CD8-positive, alpha-beta memory T cell (primary cell): Measurements from ENCODE around the gene RALBP1. TPM values are rescaled to one million over a fixed set of nuclear protein-coding genes. Genes with fewer than 3 reads are reported as not detected.
A peak's percentile ranks its signal among the peaks of the same experiment; 100 is the strongest.
"Not testable (repeated sequence)": the region's sequence is repeated elsewhere in the genome, so short reads cannot be mapped to it uniquely, and the experiment has no call there.

ENCODE experiments used
- CTCF ChIA-PET: fragments of 350-600 bp; sonication (Branson Sonifier 250); formaldehyde crosslinking; loops from one replicate; lab custom pipeline; 2021; ENCODE audit warnings: antibody characterized with exemption; lab: Charles Lee
- POLR2A ChIA-PET: fragments of 350-600 bp; sonication (Branson Sonifier 250); formaldehyde crosslinking; loops from one replicate; lab custom pipeline; 2021; ENCODE audit warnings: antibody characterized with exemption; lab: Charles Lee
- DNase-seq, 5 donors: peaks; one replicate each; pipeline versions ENCODE4 v3.0.0 to v3.0.0-alpha.2; 2020 to 2022; ENCODE audit warnings: mixed read lengths in 1 of 5
- H3K27ac ChIP-seq: one replicate; pipeline ENCODE4 v1.7.0; 2013; ENCODE audit warnings: low read depth, mild to moderate bottlenecking, low read length, moderate library complexity
- H3K27me3 ChIP-seq: 2 replicates; pipeline ENCODE4 v1.7.0; 2013; ENCODE audit warnings: low read length, mild to moderate bottlenecking; ENCODE audit not compliant: insufficient read depth, poor library complexity, severe bottlenecking
- H3K36me3 ChIP-seq: 2 replicates; pipeline ENCODE4 v1.7.0; 2013; ENCODE audit warnings: mild to moderate bottlenecking, low read length, moderate library complexity; ENCODE audit not compliant: insufficient read depth
- H3K4me1 ChIP-seq: 2 replicates; pipeline ENCODE4 v1.7.0; 2013; ENCODE audit warnings: mild to moderate bottlenecking, low read length, moderate library complexity; ENCODE audit not compliant: insufficient read depth
- H3K4me3 ChIP-seq: 2 replicates; pipeline ENCODE4 v1.7.0; 2013; ENCODE audit warnings: mild to moderate bottlenecking, low read length
- H3K9me3 ChIP-seq: 2 replicates; pipeline ENCODE4 v1.7.0; 2013; ENCODE audit warnings: mild to moderate bottlenecking, low read length
- H3K27ac Mint-ChIP-seq, 8 donors: one replicate each; pipeline ENCODE4 v1.8.0; 2020 to 2021; ENCODE audit warnings: mixed read lengths in 8 of 8, mild to moderate bottlenecking in 6 of 8, inconsistent platforms in 3 of 8, moderate library complexity in 3 of 8
- H3K27me3 Mint-ChIP-seq, 2 donors: one replicate each; pipeline ENCODE4 v1.8.0; 2020 to 2021; ENCODE audit warnings: mixed read lengths in 2 of 2, mild to moderate bottlenecking in 1 of 2, moderate library complexity in 1 of 2
- H3K36me3 Mint-ChIP-seq, 3 donors: one replicate each; pipeline ENCODE4 v1.8.0; 2020 to 2021; ENCODE audit warnings: mixed read lengths in 3 of 3, inconsistent platforms in 1 of 3, mild to moderate bottlenecking in 1 of 3
- H3K4me1 Mint-ChIP-seq, 3 donors: one replicate each; pipeline ENCODE4 v1.8.0; 2020 to 2021; ENCODE audit warnings: mixed read lengths in 3 of 3, inconsistent platforms in 1 of 3, mild to moderate bottlenecking in 1 of 3
- H3K4me3 Mint-ChIP-seq, 7 donors: one replicate each; pipeline ENCODE4 v1.8.0; 2020 to 2021; ENCODE audit warnings: mixed read lengths in 7 of 7, mild to moderate bottlenecking in 6 of 7, moderate library complexity in 4 of 7, inconsistent platforms in 2 of 7
- H3K9me3 Mint-ChIP-seq, 5 donors: one replicate each; pipeline ENCODE4 v1.8.0; 2020 to 2022; ENCODE audit warnings: mixed read lengths in 5 of 5, mild to moderate bottlenecking in 3 of 5, moderate library complexity in 2 of 5, inconsistent platforms in 1 of 5
- polyA plus RNA-seq: library from polyadenylated mRNA; unstranded; fragments of 300-500 nt; fragmentation: Illumina TruSeq; gene quantifications from one replicate; pipeline ENCODE4 v1.2.3, GENCODE V29; 2021
- total RNA-seq, 2 experiments: library from RNA; stranded (reverse); gene quantifications; one replicate each; pipeline ENCODE4 v1.2.3, GENCODE V29; 2021

RALBP1 gene
- total RNA-seq (10 to 100 TPM; 41.0 to 43.4 TPM), polyA plus RNA-seq (65.4 TPM)

DNA sequence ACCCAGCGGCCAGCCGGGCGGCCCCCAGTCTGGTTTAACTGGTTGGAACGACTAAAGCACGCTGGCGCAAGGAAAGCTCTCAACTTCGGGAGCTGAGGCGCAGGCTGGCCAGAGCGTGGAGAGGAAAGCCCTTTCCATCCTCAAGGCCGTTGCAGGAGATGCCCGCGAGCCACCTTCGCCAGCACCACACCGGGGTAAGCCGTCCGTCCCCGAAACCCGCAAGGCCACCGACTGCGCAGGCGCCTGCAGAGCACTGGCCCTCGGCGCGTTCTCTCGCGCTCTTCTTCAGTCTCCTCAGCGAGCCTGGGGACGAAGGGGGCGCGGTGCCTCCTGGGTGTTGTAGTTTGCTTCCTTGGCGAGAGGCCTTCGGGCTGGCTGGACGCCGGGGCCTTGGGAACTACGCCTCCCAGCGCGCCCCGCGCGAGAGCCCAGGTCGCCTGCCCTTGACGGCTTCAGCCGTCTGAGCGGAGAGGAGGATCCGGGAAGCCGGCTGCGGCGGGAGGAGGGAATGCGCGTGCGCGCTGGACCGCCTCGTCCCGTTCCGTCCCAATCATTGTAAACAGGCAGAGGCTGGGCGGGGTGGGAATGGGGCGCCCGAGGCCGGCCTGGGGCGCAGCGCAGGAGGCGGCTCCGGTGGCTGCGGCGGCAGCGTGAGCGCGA, at the start of gene RALBP1:
TSS of gene RALBP1 (plus strand) at position 531 of the 660 bp plus-strand sequence. CDS start 37,533 bp downstream, outside the sequence.
- Mint-ChIP-seq H3K4me3 (peak within 1 kb of the TSS; percentile 94 to 99 (median 98)), H3K27me3 (peaks cover 0 to 8% of the 10 kb centered on the region in 2 donors), H3K9me3 (peaks cover 0 to under 1% (median 0%) of the 10 kb centered on the region in 5 donors), H3K36me3 (peaks cover 0 to 28% (median 10%) of the 10 kb centered on the region in 3 donors), H3K27ac (peak within 1 kb of the TSS; percentile 87 to 97 (median 96)), H3K4me1 (peaks cover 27 to 42% (median 33%) of the 10 kb centered on the region in 3 donors)
- Histone ChIP-seq H3K36me3 (peaks cover 3% of the 10 kb centered on the region), H3K9me3 (no peaks in the 10 kb centered on the region), H3K27me3 (no peaks in the 10 kb centered on the region), H3K4me1 (peaks cover 19% of the 10 kb centered on the region), H3K4me3 (peak within 1 kb of the TSS; percentile 86), H3K27ac (peak within 1 kb of the TSS; percentile 87)
- POLR2A ChIA-PET: no interaction called here
- CTCF ChIA-PET: interaction anchor here (1.0 kb wide), 1 partner anchor 42 kb away, joined by 4 read pairs; no protein-coding TSS in a partner anchor
- peak; percentile 97 to 98 (median 97) for DNase-seq

- Mint-ChIP-seq H3K4me1 (no peaks in the 10 kb centered on the region), H3K4me3 (no peak overlapping the region), H3K27me3 (peaks cover 0 to 13% of the 10 kb centered on the region in 2 donors), H3K27ac (no peak overlapping the region), H3K36me3 (no peaks in the 10 kb centered on the region), H3K9me3 (no peaks in the 10 kb centered on the region)
- Histone ChIP-seq H3K36me3 (no peaks in the 10 kb centered on the region), H3K27me3 (no peaks in the 10 kb centered on the region), H3K4me3 (no peak overlapping the region), H3K4me1 (no peaks in the 10 kb centered on the region), H3K27ac (no peak overlapping the region), H3K9me3 (no peaks in the 10 kb centered on the region)
- ChIA-PET POLR2A (no interaction called here), CTCF (no interaction called here)
- no peak for DNase-seq
Observed at GRCh38 chr18:9426753-9427152, 48.6 kb upstream of the RALBP1 start.

- H3K4me3 Mint-ChIP-seq: no peak overlapping the region
- no peaks in the 10 kb centered on the region for H3K36me3 Mint-ChIP-seq
- Histone ChIP-seq H3K4me1 (no peaks in the 10 kb centered on the region), H3K36me3 (no peaks in the 10 kb centered on the region), H3K4me3 (no peak overlapping the region), H3K27ac (no peak overlapping the region), H3K27me3 (no peaks in the 10 kb centered on the region), H3K9me3 (no peaks in the 10 kb centered on the region)
- H3K27ac Mint-ChIP-seq: no peak overlapping the region
- H3K4me1 Mint-ChIP-seq: no peaks in the 10 kb centered on the region
- DNase-seq: no peak
- POLR2A ChIA-PET: no interaction called here
- peaks cover 4 to 16% of the 10 kb centered on the region in 2 donors for H3K27me3 Mint-ChIP-seq
- CTCF ChIA-PET: no interaction called here
- no peaks in the 10 kb centered on the region for H3K9me3 Mint-ChIP-seq
Observed at GRCh38 chr18:9428301-9428706, 47.0 kb upstream of the RALBP1 start.

DNA sequence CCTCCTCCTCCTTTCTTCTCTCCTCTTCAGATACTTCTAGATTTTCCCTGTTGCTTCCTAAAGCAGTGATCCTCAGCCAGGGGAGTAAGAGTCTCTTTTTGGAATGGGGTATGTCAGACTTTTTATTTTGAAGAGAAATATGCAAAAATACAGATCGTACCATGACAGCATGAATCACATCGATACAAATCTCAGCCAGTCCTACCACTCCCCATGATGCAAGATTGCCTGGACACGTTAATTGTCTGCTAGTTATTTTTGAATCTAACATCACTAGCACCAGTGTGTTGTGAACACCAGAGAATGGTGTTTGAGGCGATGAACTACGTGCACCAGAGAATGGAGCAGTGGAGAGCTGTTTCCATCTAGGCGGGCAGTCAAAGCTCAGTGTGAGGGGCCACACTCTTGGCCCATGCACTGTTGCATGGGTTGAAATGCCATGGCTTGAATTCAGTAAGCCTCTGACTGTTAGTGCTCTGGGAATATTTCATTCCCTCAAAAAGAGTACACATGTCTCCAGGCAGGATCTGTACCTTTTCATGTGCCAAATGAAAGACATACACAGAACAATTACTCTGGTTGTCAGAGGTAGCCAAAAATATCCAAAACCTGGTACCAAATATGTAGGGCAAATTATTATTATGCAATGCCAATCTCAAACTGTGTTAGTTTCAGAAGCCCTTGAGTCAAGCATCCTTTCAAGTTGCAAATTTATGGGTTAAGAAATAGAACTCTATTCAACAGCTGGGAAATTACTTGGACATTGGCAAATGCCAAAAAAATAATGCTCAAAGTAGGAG, 46.3 kb upstream of the RALBP1 start:
- Histone ChIP-seq H3K27me3 (no peaks in the 10 kb centered on the region), H3K4me1 (no peaks in the 10 kb centered on the region), H3K27ac (no peak overlapping the region), H3K36me3 (no peaks in the 10 kb centered on the region), H3K4me3 (no peak overlapping the region), H3K9me3 (no peaks in the 10 kb centered on the region)
- Mint-ChIP-seq H3K9me3 (no peaks in the 10 kb centered on the region), H3K27me3 (peaks cover 4 to 20% of the 10 kb centered on the region in 2 donors), H3K4me1 (no peaks in the 10 kb centered on the region), H3K4me3 (no peak overlapping the region), H3K36me3 (no peaks in the 10 kb centered on the region), H3K27ac (no peak overlapping the region)
- POLR2A ChIA-PET: no interaction called here
- CTCF ChIA-PET: no interaction called here
- no peak for DNase-seq

DNA sequence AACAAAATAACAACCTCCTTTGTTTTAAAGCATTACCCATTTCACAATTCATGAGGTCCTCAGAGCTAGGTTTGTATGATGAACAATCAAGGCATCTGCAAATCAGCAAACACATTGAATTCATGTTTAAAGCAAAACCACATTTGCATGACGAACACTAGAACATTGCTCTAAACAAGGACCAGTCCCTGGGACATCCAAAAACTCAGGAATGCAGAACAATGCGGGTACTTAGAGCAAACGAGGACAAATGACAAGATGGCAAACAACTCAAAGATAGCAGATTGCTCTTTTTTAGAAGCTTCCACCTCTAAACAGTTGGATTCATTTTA, 45.7 kb upstream of the RALBP1 start:
- no peak overlapping the region for H3K4me3 Mint-ChIP-seq

GRCh38 chr18:9430315-9430714, 45.0 kb upstream of the RALBP1 start:
- H3K27me3 ChIP-seq, CTCF ChIA-PET, H3K27ac ChIP-seq, H3K36me3 ChIP-seq, H3K36me3 Mint-ChIP-seq, H3K4me3 Mint-ChIP-seq, H3K27ac Mint-ChIP-seq, DNase-seq, H3K4me1 ChIP-seq, POLR2A ChIA-PET, H3K9me3 ChIP-seq, H3K9me3 Mint-ChIP-seq, H3K4me3 ChIP-seq, H3K4me1 Mint-ChIP-seq: not testable (repeated sequence)
- peaks cover 4 to 20% of the 10 kb centered on the region in 2 donors for H3K27me3 Mint-ChIP-seq

More for the DNA sequence above, 45.7 kb upstream of the RALBP1 start:
- Histone ChIP-seq H3K36me3 (no peaks in the 10 kb centered on the region), H3K4me1 (no peaks in the 10 kb centered on the region), H3K4me3 (no peak overlapping the region), H3K27me3 (no peaks in the 10 kb centered on the region), H3K9me3 (no peaks in the 10 kb centered on the region), H3K27ac (no peak overlapping the region)
- DNase-seq: no peak
- no peak overlapping the region for H3K27ac Mint-ChIP-seq
- no peaks in the 10 kb centered on the region for H3K36me3 Mint-ChIP-seq
- peaks cover 4 to 20% of the 10 kb centered on the region in 2 donors for H3K27me3 Mint-ChIP-seq
- ChIA-PET POLR2A (no interaction called here), CTCF (no interaction called here)
- H3K9me3 Mint-ChIP-seq: no peaks in the 10 kb centered on the region
- H3K4me1 Mint-ChIP-seq: no peaks in the 10 kb centered on the region

GRCh38 chr18:9431296-9431695, 44.0 kb upstream of the RALBP1 start:
- CTCF ChIA-PET: no interaction called here
- Histone ChIP-seq H3K9me3 (no peaks in the 10 kb centered on the region), H3K27me3 (no peaks in the 10 kb centered on the region), H3K36me3 (no peaks in the 10 kb centered on the region), H3K4me1 (no peaks in the 10 kb centered on the region), H3K27ac (no peak overlapping the region), H3K4me3 (no peak overlapping the region)
- Mint-ChIP-seq H3K36me3 (no peaks in the 10 kb centered on the region), H3K9me3 (no peaks in the 10 kb centered on the region), H3K27me3 (peaks cover 4 to 20% of the 10 kb centered on the region in 2 donors), H3K4me3 (no peak overlapping the region), H3K27ac (no peak overlapping the region), H3K4me1 (no peaks in the 10 kb centered on the region)
- POLR2A ChIA-PET: no interaction called here
- no peak for DNase-seq

- H3K4me1 Mint-ChIP-seq, H3K9me3 ChIP-seq, CTCF ChIA-PET, H3K4me3 ChIP-seq, H3K27ac ChIP-seq, H3K36me3 Mint-ChIP-seq, H3K4me3 Mint-ChIP-seq, H3K4me1 ChIP-seq, POLR2A ChIA-PET, H3K27me3 ChIP-seq, H3K36me3 ChIP-seq, H3K9me3 Mint-ChIP-seq, DNase-seq: not testable (repeated sequence)
- peak overlapping the region in 1 of 8 donors; percentile 47 for H3K27ac Mint-ChIP-seq
- peaks cover 4 to 20% of the 10 kb centered on the region in 2 donors for H3K27me3 Mint-ChIP-seq
Observed at GRCh38 chr18:9433122-9433521, 42.2 kb upstream of the RALBP1 start.
